ENCODE results near the gene PLSCR5. TPM values are rescaled to one million over a fixed set of nuclear protein-coding genes. Genes with fewer than 3 reads are reported as not detected.

PLSCR5 gene, protein sequence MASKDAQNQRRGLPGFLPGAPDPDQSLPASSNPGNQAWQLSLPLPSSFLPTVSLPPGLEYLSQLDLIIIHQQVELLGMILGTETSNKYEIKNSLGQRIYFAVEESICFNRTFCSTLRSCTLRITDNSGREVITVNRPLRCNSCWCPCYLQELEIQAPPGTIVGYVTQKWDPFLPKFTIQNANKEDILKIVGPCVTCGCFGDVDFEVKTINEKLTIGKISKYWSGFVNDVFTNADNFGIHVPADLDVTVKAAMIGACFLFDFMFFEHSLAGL
- not detected for total RNA-seq
- not detected for polyA plus RNA-seq
- long read RNA-seq, donor 1 = 0 reads
- long read RNA-seq, donor 2 = 0 reads
- long read RNA-seq, donor 3 = 0 reads
- long read RNA-seq, donor 4 = 0 reads
- long read RNA-seq, donor 5 = 0 reads
- long read RNA-seq, donor 6 = 0 reads
- long read RNA-seq, donor 7, partial matches to known transcripts = 0 of 4 reads
- long read RNA-seq, donor 7, other reads (novel, unspliced or antisense) = 0 of 4 reads
- long read RNA-seq, donor 8 = 0 reads
- long read RNA-seq, donor 9 = 0 reads
- long read RNA-seq, donor 10 = 0 reads

DNA sequence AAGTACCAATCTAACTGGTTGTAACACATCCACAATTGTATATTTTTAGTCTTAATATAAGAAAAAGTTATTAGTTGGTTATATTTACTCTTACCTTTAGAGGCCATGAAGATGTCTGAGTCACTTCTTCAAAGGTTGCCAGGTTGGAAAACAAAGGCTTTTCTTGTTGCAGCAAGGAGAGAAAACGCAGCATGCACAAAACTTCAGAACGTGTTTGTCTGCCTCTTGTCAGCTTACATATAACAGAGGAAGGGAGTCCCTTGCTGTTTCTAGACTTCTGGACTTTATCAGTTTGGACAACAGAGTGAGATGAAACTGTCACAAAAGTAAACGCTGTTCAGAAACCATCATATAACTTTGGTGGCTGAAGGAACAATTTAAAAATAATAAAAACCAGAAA, at the start of gene PLSCR5:
TSS of gene PLSCR5 (minus strand) at position 241 of the 400 bp plus-strand sequence. CDS start at position 107, 134 bp downstream.
- Histone ChIP-seq H3K27me3 (no peaks in the 10 kb centered on the region), H3K4me3 (no peak within 1 kb of the TSS), H3K4me1 (peaks cover 0 to 3% (median 0%) of the 10 kb centered on the region in 4 donors), H3K27ac (no peak within 1 kb of the TSS), H3K36me3 (no peaks in the 10 kb centered on the region), H3K9me3 (no peaks in the 10 kb centered on the region)
- WGBS, 5 donors = 18 to 31% (median 23%) methylated on average over 3 of the region's 3 CpGs
- intact Hi-C loops (cut with DNase I; ENCODE audit: low total_unique reads) = no loop called here
- DNase-seq = peak in 1 of 2 donors; percentile 44
- TF ChIP-seq EP300 (IDR thresholded peaks at IDR 0.05) = no peak
- TF ChIP-seq POLR2AphosphoS5 (IDR thresholded peaks at IDR 0.05) = no peak
- no peak for TF ChIP-seq POLR2A (IDR thresholded peaks at IDR 0.05)
- TF ChIP-seq, protein P1, sequence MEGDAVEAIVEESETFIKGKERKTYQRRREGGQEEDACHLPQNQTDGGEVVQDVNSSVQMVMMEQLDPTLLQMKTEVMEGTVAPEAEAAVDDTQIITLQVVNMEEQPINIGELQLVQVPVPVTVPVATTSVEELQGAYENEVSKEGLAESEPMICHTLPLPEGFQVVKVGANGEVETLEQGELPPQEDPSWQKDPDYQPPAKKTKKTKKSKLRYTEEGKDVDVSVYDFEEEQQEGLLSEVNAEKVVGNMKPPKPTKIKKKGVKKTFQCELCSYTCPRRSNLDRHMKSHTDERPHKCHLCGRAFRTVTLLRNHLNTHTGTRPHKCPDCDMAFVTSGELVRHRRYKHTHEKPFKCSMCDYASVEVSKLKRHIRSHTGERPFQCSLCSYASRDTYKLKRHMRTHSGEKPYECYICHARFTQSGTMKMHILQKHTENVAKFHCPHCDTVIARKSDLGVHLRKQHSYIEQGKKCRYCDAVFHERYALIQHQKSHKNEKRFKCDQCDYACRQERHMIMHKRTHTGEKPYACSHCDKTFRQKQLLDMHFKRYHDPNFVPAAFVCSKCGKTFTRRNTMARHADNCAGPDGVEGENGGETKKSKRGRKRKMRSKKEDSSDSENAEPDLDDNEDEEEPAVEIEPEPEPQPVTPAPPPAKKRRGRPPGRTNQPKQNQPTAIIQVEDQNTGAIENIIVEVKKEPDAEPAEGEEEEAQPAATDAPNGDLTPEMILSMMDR (IDR thresholded peaks at IDR 0.05) = no peak

DNA sequence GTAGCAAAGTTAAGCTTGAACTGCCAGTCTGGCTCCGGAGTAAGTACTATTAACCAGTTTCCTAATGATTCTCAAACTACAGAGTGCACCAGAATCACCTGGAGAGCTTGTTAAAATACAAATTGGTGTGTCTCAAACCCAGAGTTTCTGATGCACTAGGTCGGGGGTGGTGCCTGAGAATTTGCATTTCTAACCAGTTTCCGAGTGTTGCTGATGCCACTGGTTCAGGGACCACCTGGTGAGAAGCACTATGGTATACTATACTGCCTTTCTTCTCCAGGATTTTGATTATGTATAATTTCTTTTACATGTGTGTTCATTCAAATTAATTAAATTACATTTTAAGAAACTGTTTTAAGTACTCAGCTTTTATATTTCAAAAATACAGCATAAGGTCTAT, 48.8 kb upstream of the PLSCR5 start:
- TF ChIP-seq POLR2A (IDR thresholded peaks at IDR 0.05) = no peak
- Histone ChIP-seq H3K9me3 (no peaks in the 10 kb centered on the region), H3K27me3 (no peaks in the 10 kb centered on the region), H3K4me3 (no peak overlapping the region), H3K27ac (no peak overlapping the region), H3K36me3 (no peaks in the 10 kb centered on the region), H3K4me1 (no peaks in the 10 kb centered on the region)
- 56 to 77% (median 75%) methylated on average over 3 of the region's 3 CpGs for WGBS, 5 donors
- intact Hi-C loops (cut with DNase I; ENCODE audit: low total_unique reads) = no loop called here
- no peak for DNase-seq

DNA sequence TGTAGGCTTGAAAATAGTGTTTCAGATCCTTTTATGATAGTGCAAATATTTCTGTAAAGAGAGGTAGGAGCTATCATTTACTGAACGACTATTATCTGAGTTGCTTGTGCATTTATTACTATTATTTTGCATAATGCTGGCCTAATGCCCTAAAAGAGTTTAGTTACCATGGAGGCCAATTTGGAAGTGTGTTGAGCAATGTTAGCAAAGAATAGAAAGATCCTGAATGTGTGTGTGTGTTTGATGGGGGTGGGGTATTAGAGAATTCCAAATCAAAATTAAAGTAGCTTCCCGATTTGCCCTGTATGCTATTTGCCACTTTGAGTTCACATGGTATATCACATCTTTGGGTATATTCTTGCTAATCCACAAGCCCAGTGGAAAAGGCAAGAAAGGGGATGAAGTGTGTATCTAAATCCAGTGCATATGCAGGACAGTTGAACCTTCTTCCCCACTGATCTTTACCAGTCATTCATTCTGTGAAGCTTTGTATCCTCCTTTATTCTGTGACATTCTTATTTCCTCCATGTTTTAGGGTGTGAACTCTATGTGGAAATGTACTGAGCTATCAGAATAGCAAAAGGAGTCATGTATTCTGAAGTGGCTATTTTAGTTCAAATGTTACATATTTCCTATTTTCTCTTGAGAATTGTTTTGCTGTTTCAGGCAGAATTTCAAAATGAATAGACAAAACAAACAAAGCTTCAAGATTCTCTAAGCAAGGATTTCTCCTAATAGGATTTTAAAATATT, 45.7 kb upstream of the PLSCR5 start:
- intact Hi-C loops (cut with DNase I; ENCODE audit: low total_unique reads) = no loop called here
- Histone ChIP-seq H3K4me1 (no peaks in the 10 kb centered on the region), H3K27ac (no peak overlapping the region), H3K36me3 (no peaks in the 10 kb centered on the region), H3K27me3 (no peaks in the 10 kb centered on the region), H3K4me3 (no peak overlapping the region), H3K9me3 (no peaks in the 10 kb centered on the region)
- TF ChIP-seq POLR2A (IDR thresholded peaks at IDR 0.05) (no peak), EP300 (IDR thresholded peaks at IDR 0.05) (no peak), POLR2AphosphoS5 (IDR thresholded peaks at IDR 0.05) (no peak)
- TF ChIP-seq, protein P1 (IDR thresholded peaks at IDR 0.05) = no peak
- no peak for DNase-seq
- 70 to 81% (median 73%) methylated on average over 2 of the region's 2 CpGs for WGBS, 5 donors

DNA sequence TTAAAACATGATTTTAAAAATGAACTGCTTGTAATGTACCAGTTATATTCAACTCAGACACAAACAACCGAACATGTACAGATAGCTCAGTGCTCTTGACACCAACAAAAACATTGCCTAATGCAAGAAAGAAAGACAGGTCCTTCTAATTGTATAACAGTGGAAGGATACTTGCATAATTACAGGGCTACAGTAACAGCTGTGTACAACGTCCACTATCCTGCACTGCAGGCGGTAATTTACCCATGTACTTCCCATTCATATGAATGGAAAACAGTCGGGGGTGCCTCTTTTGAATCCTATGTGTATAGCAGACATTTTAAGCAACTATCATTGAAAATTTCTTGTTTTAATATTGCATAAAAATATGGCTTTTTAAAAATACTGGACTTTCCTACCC, 41.1 kb upstream of the PLSCR5 start:
- no peaks in the 10 kb centered on the region for H3K9me3 ChIP-seq
- 59 to 76% (median 70%) methylated on average over 4 of the region's 4 CpGs for WGBS, 5 donors
- no peak for DNase-seq
- H3K27ac ChIP-seq = no peak overlapping the region
- TF ChIP-seq EP300 (IDR thresholded peaks at IDR 0.05) (no peak), POLR2AphosphoS5 (IDR thresholded peaks at IDR 0.05) (no peak), POLR2A (IDR thresholded peaks at IDR 0.05) (no peak)
- TF ChIP-seq, protein P1 (IDR thresholded peaks at IDR 0.05) = no peak
- H3K4me1 ChIP-seq = no peaks in the 10 kb centered on the region
- H3K4me3 ChIP-seq = no peak overlapping the region
- H3K36me3 ChIP-seq = no peaks in the 10 kb centered on the region
- intact Hi-C loops (cut with DNase I; ENCODE audit: low total_unique reads) = loop anchor here (5.0 kb wide), 1 partner anchor 54 kb away; no protein-coding TSS in a partner anchor
- H3K27me3 ChIP-seq = no peaks in the 10 kb centered on the region

All from stomach (tissue), 19 donors.